ENCODE data around the gene TLE4. TPM values are rescaled to one million over a fixed set of nuclear protein-coding genes. Genes with fewer than 3 reads are reported as not detected.
"Not testable (repeated sequence)": the region's sequence is repeated elsewhere in the genome, so short reads cannot be mapped to it uniquely, and the experiment has no call there.

TLE4 gene
- total and polyA plus RNA-seq, 7 experiments from 2014 or later, result 21.0 to 196 (median 102) TPM

DNA sequence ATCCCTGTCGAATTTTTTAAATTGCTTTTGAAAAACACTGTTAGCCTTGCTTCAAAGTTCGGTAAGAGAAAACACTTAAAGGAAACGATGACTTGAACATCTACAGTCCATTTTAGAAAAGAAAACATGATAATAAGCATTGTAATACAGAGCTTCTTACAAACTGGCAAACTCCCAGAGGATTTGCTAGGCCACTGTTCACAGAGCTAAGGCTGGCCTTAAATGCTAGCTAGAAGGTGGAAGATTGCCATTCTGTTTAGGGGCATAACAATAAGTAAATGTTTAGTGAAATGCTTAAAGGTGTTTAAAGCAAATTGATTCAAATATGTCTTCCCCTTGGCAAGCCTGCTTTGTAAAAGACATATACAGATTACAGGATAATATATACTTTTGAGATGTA is 169.6 kb downstream of the TLE4 start:
- DNase-seq (no peak), ATAC-seq (no peak)
- ChIA-PET CTCF (interaction anchor here (1.2 kb wide), 1 partner anchor 16 kb away, joined by 4 read pairs; no protein-coding TSS in a partner anchor), POLR2A (no interaction called here)
- intact Hi-C loops (cut with micrococcal nuclease), result no loop called here
- H3K9me3 Mint-ChIP-seq, result no peaks in the 10 kb centered on the region
- H3K36me3 Mint-ChIP-seq, result no peaks in the 10 kb centered on the region
- no peak overlapping the region for H3K4me3 Mint-ChIP-seq
- H3K4me1 Mint-ChIP-seq, result no peaks in the 10 kb centered on the region
- H3K27me3 Mint-ChIP-seq, result no peaks in the 10 kb centered on the region
- Histone ChIP-seq H3K27me3 (ENCODE audit: control insufficient read depth in 2 of 2, insufficient read depth in 2 of 2, low read length in 2 of 2) (no peaks in the 10 kb centered on the region), H3K9me3 (ENCODE audit: control insufficient read depth in 2 of 3, low read length in 3 of 3) (no peaks in the 10 kb centered on the region), H3K4me3 (ENCODE audit: low read length) (no peak overlapping the region), H3K36me3 (ENCODE audit: control insufficient read depth in 2 of 3, insufficient read depth in 3 of 3, low read length in 3 of 3) (no peaks in the 10 kb centered on the region), H3K27ac (ENCODE audit: low read depth, low read length) (no peak overlapping the region), H3K4me1 (ENCODE audit: control insufficient read depth in 2 of 2, insufficient read depth in 2 of 2, low read length in 2 of 2) (no peaks in the 10 kb centered on the region)
- no peak overlapping the region for H3K27ac Mint-ChIP-seq

DNA sequence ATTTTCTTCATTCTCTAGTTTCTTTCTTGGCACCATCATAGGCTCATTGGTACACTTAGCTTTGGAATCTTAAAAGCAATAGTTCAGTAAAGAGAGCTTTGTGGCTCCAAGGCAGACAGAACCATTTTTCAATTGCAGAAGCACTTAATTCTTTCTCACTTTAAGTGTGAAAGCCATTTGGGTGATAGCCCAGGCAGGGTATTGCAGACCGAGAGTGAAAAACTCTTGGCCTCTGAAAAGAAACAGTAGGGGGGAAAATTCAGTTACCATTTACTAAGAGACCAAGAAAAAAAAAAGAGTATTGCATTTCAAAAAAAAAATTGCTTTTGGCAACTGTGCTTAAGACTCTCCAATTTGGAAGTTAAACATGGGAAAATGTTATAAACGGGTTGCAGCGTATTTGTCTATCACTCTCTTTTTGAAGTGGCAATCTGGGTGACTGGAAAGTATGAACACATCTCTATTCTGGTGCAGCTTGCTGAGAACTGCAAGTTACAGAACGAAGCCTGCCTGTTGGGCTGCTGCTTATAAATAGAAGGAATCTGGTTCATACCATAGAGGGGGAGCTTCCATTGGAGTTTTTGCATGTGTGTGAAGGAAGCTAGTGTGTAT is 170.5 kb downstream of the TLE4 start:
- Mint-ChIP-seq H3K36me3 (no peaks in the 10 kb centered on the region), H3K4me3 (no peak overlapping the region), H3K27me3 (peaks cover 0 to 3% (median 0%) of the 10 kb centered on the region in 5 donors), H3K4me1 (no peaks in the 10 kb centered on the region), H3K27ac (no peak overlapping the region), H3K9me3 (no peaks in the 10 kb centered on the region)
- ATAC-seq, result no peak
- DNase-seq, result no peak
- CTCF ChIA-PET, result interaction anchor here (1.2 kb wide), 1 partner anchor 15 kb away, joined by 4 read pairs; no protein-coding TSS in a partner anchor
- intact Hi-C loops (cut with micrococcal nuclease), result no loop called here
- H3K4me3 ChIP-seq (ENCODE audit: low read length), result no peak overlapping the region
- no peaks in the 10 kb centered on the region for H3K36me3 ChIP-seq (ENCODE audit: control insufficient read depth in 2 of 3, insufficient read depth in 3 of 3, low read length in 3 of 3)
- no peak overlapping the region for H3K27ac ChIP-seq (ENCODE audit: low read depth, low read length)
- POLR2A ChIA-PET, result no interaction called here
- H3K4me1 ChIP-seq (ENCODE audit: control insufficient read depth in 2 of 2, insufficient read depth in 2 of 2, low read length in 2 of 2), result no peaks in the 10 kb centered on the region
- no peaks in the 10 kb centered on the region for H3K27me3 ChIP-seq (ENCODE audit: control insufficient read depth in 2 of 2, insufficient read depth in 2 of 2, low read length in 2 of 2)
- no peaks in the 10 kb centered on the region for H3K9me3 ChIP-seq (ENCODE audit: control insufficient read depth in 2 of 3, low read length in 3 of 3)

DNA sequence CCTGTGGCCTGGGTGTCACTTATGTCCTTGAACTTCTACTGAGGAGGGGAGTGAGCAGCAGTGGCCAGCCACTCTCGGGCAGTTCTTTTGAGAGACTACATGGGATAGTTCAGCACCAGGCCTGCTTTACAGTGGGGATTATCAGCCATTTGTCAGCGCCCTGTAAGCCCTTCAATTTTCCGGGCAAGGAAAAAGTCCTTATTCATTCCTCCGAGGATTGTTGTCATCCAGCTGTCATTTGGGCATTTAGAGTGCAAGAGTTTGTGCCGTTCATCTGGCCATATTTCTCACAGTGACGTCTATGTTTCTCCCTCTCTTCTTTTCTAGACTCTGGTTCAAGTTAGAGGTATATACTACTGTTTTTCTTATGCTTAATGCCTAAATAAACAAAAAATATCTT is 172.8 kb downstream of the TLE4 start:
- Histone ChIP-seq H3K27ac (ENCODE audit: low read depth, low read length) (no peak overlapping the region), H3K27me3 (ENCODE audit: control insufficient read depth in 2 of 2, insufficient read depth in 2 of 2, low read length in 2 of 2) (no peaks in the 10 kb centered on the region), H3K36me3 (ENCODE audit: control insufficient read depth in 2 of 3, insufficient read depth in 3 of 3, low read length in 3 of 3) (no peaks in the 10 kb centered on the region), H3K9me3 (ENCODE audit: control insufficient read depth in 2 of 3, low read length in 3 of 3) (no peaks in the 10 kb centered on the region), H3K4me3 (ENCODE audit: low read length) (no peak overlapping the region), H3K4me1 (ENCODE audit: control insufficient read depth in 2 of 2, insufficient read depth in 2 of 2, low read length in 2 of 2) (no peaks in the 10 kb centered on the region)
- DNase-seq, result no peak
- peaks cover 0 to 10% (median 0%) of the 10 kb centered on the region in 5 donors for H3K27me3 Mint-ChIP-seq
- H3K4me1 Mint-ChIP-seq, result no peaks in the 10 kb centered on the region
- H3K9me3 Mint-ChIP-seq, result peaks cover 0 to 2% (median 0%) of the 10 kb centered on the region in 11 donors
- intact Hi-C loops (cut with micrococcal nuclease), result no loop called here
- POLR2A ChIA-PET, result no interaction called here
- ATAC-seq, result no peak
- H3K4me3 Mint-ChIP-seq, result no peak overlapping the region
- no peaks in the 10 kb centered on the region for H3K36me3 Mint-ChIP-seq
- no peak overlapping the region for H3K27ac Mint-ChIP-seq
- CTCF ChIA-PET, result no interaction called here

DNA sequence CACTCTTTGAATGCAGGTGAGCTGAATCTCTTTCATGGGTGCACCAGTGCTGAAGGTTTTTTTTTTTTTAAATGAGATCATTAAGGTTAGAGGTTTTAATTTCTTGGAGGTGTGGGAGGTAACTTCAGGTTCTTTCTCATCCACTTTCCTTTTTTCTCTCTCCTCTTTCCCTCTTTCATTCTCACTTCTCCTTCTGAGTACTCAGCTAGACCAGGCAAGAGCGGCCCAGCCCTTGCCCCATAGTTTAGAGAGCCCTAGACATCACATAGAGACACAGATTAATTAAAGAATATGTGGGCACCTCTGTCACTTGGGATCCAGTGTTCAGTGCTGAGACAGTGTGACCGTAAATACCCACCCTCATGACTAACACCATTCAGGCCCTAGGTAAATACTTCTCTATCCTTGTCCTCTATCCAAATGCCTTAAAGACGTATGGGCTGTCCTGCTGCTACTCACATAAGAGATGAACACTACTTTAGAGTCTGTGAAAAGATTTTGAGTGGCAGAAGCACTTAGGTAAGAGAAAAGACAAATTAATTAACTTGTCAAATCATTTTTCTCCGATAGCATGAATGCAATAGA is 174.1 kb downstream of the TLE4 start:
- Mint-ChIP-seq H3K9me3 (peaks cover 0 to 2% (median 0%) of the 10 kb centered on the region in 11 donors), H3K27me3 (peaks cover 0 to 10% (median 0%) of the 10 kb centered on the region in 5 donors), H3K36me3 (no peaks in the 10 kb centered on the region), H3K4me3 (no peak overlapping the region), H3K4me1 (no peaks in the 10 kb centered on the region), H3K27ac (no peak overlapping the region)
- Histone ChIP-seq H3K27me3 (ENCODE audit: control insufficient read depth in 2 of 2, insufficient read depth in 2 of 2, low read length in 2 of 2) (no peaks in the 10 kb centered on the region), H3K4me1 (ENCODE audit: control insufficient read depth in 2 of 2, insufficient read depth in 2 of 2, low read length in 2 of 2) (no peaks in the 10 kb centered on the region), H3K4me3 (ENCODE audit: low read length) (no peak overlapping the region), H3K27ac (ENCODE audit: low read depth, low read length) (no peak overlapping the region), H3K9me3 (ENCODE audit: control insufficient read depth in 2 of 3, low read length in 3 of 3) (no peaks in the 10 kb centered on the region), H3K36me3 (ENCODE audit: control insufficient read depth in 2 of 3, insufficient read depth in 3 of 3, low read length in 3 of 3) (no peaks in the 10 kb centered on the region)
- no peak for DNase-seq
- CTCF ChIA-PET, result no interaction called here
- ATAC-seq, result no peak
- POLR2A ChIA-PET, result no interaction called here
- intact Hi-C loops (cut with micrococcal nuclease), result no loop called here

DNA sequence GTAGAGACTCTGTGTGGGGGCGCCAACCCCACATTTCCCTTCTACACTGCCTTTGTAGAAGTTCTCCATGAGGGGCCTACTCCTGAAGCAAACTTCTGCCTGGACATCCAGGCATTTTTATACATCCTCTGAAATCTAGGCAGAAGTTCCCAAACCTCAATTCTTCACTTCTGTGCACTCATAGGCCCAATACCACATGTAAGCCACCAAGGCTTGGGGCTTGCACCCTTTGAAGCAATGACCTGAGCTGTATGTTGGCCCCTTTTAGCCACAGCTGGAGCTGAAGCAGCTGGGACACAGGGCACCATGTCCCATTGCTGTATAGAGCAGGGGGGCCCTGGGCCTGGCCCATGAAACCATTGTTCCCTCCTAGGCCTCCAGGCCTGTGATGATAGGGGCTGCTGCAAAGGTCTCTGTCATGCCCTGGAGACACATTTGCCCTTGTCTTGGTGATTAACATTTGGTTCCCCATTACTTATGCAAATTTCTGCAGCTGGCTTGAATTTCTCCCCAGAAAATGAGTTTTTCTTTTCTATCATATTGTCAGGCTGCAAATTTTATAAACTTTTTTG is 180.2 kb downstream of the TLE4 start:
- H3K4me1 Mint-ChIP-seq; ATAC-seq; H3K9me3 ChIP-seq (ENCODE audit: control insufficient read depth in 2 of 3, low read length in 3 of 3); CTCF ChIA-PET; H3K4me1 ChIP-seq (ENCODE audit: control insufficient read depth in 2 of 2, insufficient read depth in 2 of 2, low read length in 2 of 2); intact Hi-C loops (cut with micrococcal nuclease); H3K36me3 ChIP-seq (ENCODE audit: control insufficient read depth in 2 of 3, insufficient read depth in 3 of 3, low read length in 3 of 3); H3K4me3 ChIP-seq (ENCODE audit: low read length); H3K27ac Mint-ChIP-seq; H3K27me3 Mint-ChIP-seq; H3K27me3 ChIP-seq (ENCODE audit: control insufficient read depth in 2 of 2, insufficient read depth in 2 of 2, low read length in 2 of 2); POLR2A ChIA-PET; H3K27ac ChIP-seq (ENCODE audit: low read depth, low read length); H3K4me3 Mint-ChIP-seq; H3K36me3 Mint-ChIP-seq; DNase-seq: not testable (repeated sequence)
- peaks cover 0 to 23% (median 7%) of the 10 kb centered on the region in 11 donors for H3K9me3 Mint-ChIP-seq

DNA sequence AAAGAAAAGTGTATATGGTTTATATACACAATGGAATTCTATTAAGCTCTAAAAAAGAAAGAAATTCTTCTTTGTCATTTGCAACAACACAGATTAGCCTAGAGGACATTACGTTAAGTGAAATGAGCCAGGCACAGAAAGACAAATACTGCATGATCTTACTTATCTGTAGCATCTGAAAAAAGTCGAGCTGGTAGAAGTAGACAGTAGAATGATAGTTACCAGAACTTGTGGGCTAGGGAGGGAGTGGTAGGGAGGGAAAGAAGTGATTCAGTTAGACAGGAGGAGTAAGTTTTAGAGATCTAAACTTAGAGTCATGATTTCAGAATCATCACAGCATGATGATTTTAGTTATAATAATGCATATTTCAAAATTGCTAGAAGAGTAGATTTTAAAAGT is 184.6 kb downstream of the TLE4 start:
- no peaks in the 10 kb centered on the region for H3K9me3 ChIP-seq (ENCODE audit: control insufficient read depth in 2 of 3, low read length in 3 of 3)
- DNase-seq (no peak), ATAC-seq (no peak)
- ChIA-PET POLR2A (no interaction called here), CTCF (interaction anchor here (0.9 to 1.0 kb wide), 2 partner anchors 13 to 187 kb away, joined by 3 to 5 read pairs; no protein-coding TSS in a partner anchor)
- no peaks in the 10 kb centered on the region for H3K4me1 ChIP-seq (ENCODE audit: control insufficient read depth in 2 of 2, insufficient read depth in 2 of 2, low read length in 2 of 2)
- intact Hi-C loops (cut with micrococcal nuclease), result loop anchor here in 1 of 2 donors (5.0 kb wide), 1 partner anchor 126 kb away; no protein-coding TSS in a partner anchor
- Mint-ChIP-seq H3K4me3 (no peak overlapping the region), H3K36me3 (peaks cover 0 to 5% (median 4%) of the 10 kb centered on the region in 5 donors), H3K27ac (no peak overlapping the region), H3K27me3 (peaks cover 0 to 2% (median 0%) of the 10 kb centered on the region in 5 donors), H3K9me3 (peaks cover 0 to 17% (median 4%) of the 10 kb centered on the region in 11 donors), H3K4me1 (peaks cover 0 to 4% (median 0%) of the 10 kb centered on the region in 7 donors)
- H3K36me3 ChIP-seq (ENCODE audit: control insufficient read depth in 2 of 3, insufficient read depth in 3 of 3, low read length in 3 of 3), result no peaks in the 10 kb centered on the region
- H3K4me3 ChIP-seq (ENCODE audit: low read length), result no peak overlapping the region
- no peaks in the 10 kb centered on the region for H3K27me3 ChIP-seq (ENCODE audit: control insufficient read depth in 2 of 2, insufficient read depth in 2 of 2, low read length in 2 of 2)
- no peak overlapping the region for H3K27ac ChIP-seq (ENCODE audit: low read depth, low read length)

Measured in naive thymus-derived CD4-positive, alpha-beta T cell (primary cell).